ENCODE measurements around the gene AFF1.
"Not testable (repeated sequence)": the region's sequence is repeated elsewhere in the genome, so short reads cannot be mapped to it uniquely, and the experiment has no call there.

AFF1 gene

GRCh38 chr4:87118826-87119225 lies 184.0 kb downstream of the AFF1 start:
- no peak for DNase-seq

- DNase-seq: peak in 1 of 2 donors; percentile 63
Measured at GRCh38 chr4:87120010-87120409, 185.2 kb downstream of the AFF1 start.

- DNase-seq: no peak
Measured at GRCh38 chr4:87120411-87121162, 185.8 kb downstream of the AFF1 start.

GRCh38 chr4:87121341-87122065 lies 186.7 kb downstream of the AFF1 start:
- no peak for DNase-seq

- no peak for DNase-seq
Measured at GRCh38 chr4:87122252-87122651, 187.4 kb downstream of the AFF1 start.

GRCh38 chr4:87126056-87126455 lies 191.2 kb downstream of the AFF1 start:
- no peak for DNase-seq

- no peak for DNase-seq
Measured at GRCh38 chr4:87128006-87128705, 193.3 kb downstream of the AFF1 start.

- no peak for DNase-seq
Measured at GRCh38 chr4:87129681-87130080, 194.9 kb downstream of the AFF1 start.

GRCh38 chr4:87130985-87131703 lies 196.3 kb downstream of the AFF1 start:
- DNase-seq: no peak

GRCh38 chr4:87132035-87132434 lies 197.2 kb downstream of the AFF1 start:
- DNase-seq: no peak

GRCh38 chr4:87133183-87133582 lies 198.4 kb downstream of the AFF1 start:
- DNase-seq: no peak

GRCh38 chr4:87134122-87134521 lies 199.3 kb downstream of the AFF1 start:
- DNase-seq: no peak

GRCh38 chr4:87141428-87141827 lies 206.6 kb downstream of the AFF1 start:
- peak; percentile 31 to 37 for DNase-seq

- DNase-seq: no peak
Measured at GRCh38 chr4:87144356-87144755, 209.5 kb downstream of the AFF1 start.

GRCh38 chr4:87145934-87146333 lies 211.1 kb downstream of the AFF1 start:
- not testable (repeated sequence) for DNase-seq

GRCh38 chr4:87147116-87147515 lies 212.3 kb downstream of the AFF1 start:
- no peak for DNase-seq

GRCh38 chr4:87150498-87151261 lies 215.9 kb downstream of the AFF1 start:
- peak; percentile 58 to 98 for DNase-seq

- DNase-seq: no peak
Measured at GRCh38 chr4:87151730-87152129, 216.9 kb downstream of the AFF1 start.

- DNase-seq: no peak
Measured at GRCh38 chr4:87152310-87153041, 217.7 kb downstream of the AFF1 start.

- DNase-seq: no peak
Measured at GRCh38 chr4:87153078-87153870, 218.5 kb downstream of the AFF1 start.

GRCh38 chr4:87165892-87166291 lies 231.1 kb downstream of the AFF1 start:
- DNase-seq: no peak
